Stimulated activated CD8-positive, alpha-beta memory T cell treated with anti-CD3 and anti-CD28 coated beads, Interleukin-12 subunit alpha, Interleukin-12 subunit beta, amount 100 ng/mL, for 24 hours (primary cell): ENCODE measurements around the gene LGALS4.
A peak's percentile ranks its signal among the peaks of the same experiment; 100 is the strongest.
"Not testable (repeated sequence)": the region's sequence is repeated elsewhere in the genome, so short reads cannot be mapped to it uniquely, and the experiment has no call there.

Experiments used
- DNase-seq: peaks from one replicate; pipeline ENCODE4 v3.0.0-alpha.2; 2020; ENCODE audit errors: extremely low read depth

Gene LGALS4

GRCh38 chr19:38770949-38771275 is 41.8 kb downstream of the LGALS4 start:
- not testable (repeated sequence) for DNase-seq

- not testable (repeated sequence) for DNase-seq
These were observed 42.4 kb downstream of the LGALS4 start for GRCh38 chr19:38770228-38770948.

GRCh38 chr19:38769635-38770211 is 43.0 kb downstream of the LGALS4 start:
- DNase-seq: peak; percentile 69

- no peak for DNase-seq
These were observed 46.3 kb downstream of the LGALS4 start for GRCh38 chr19:38766276-38767047.

GRCh38 chr19:38765214-38765613 is 47.5 kb downstream of the LGALS4 start:
- no peak for DNase-seq

GRCh38 chr19:38763795-38764220 is 48.9 kb downstream of the LGALS4 start:
- DNase-seq: no peak

- DNase-seq: not testable (repeated sequence)
These were observed 50.8 kb downstream of the LGALS4 start for GRCh38 chr19:38761884-38762389.

GRCh38 chr19:38760805-38761517 is 51.8 kb downstream of the LGALS4 start:
- not testable (repeated sequence) for DNase-seq

GRCh38 chr19:38759590-38760003 is 53.1 kb downstream of the LGALS4 start:
- no peak for DNase-seq

GRCh38 chr19:38754196-38754595 is 58.5 kb downstream of the LGALS4 start:
- not testable (repeated sequence) for DNase-seq

GRCh38 chr19:38753783-38754182 is 59.0 kb downstream of the LGALS4 start:
- DNase-seq: not testable (repeated sequence)
